H1 (cell line): Measurements from ENCODE around the gene LARP6. TPM values are rescaled to one million over a fixed set of nuclear protein-coding genes. Genes with fewer than 3 reads are reported as not detected.

Experiments used
- CTCF ChIA-PET: fragments of 300-600 bp; sonication (Branson Sonifier 250); formaldehyde crosslinking; loops from one replicate; lab custom pipeline; 2021; ENCODE audit not compliant: partially characterized antibody; lab: Charles Lee
- POLR2A ChIA-PET: fragments of 300-600 bp; sonication (Branson Sonifier 250); formaldehyde crosslinking; loops from one replicate; lab custom pipeline; 2021; ENCODE audit warnings: inconsistent platforms; ENCODE audit not compliant: partially characterized antibody; lab: Charles Lee
- DNase-seq, 2 experiments: peaks; one replicate each; pipeline versions ENCODE4 v3.0.0 to v3.0.0-alpha.2; 2010 to 2022; ENCODE audit warnings: low spot score in 2 of 2, low read depth in 1 of 2, mixed read lengths in 1 of 2
- FAIRE-seq: peaks from 2 replicates; lab custom pipeline; 2011; peaks lifted over from hg19 to GRCh38; lab: Jason Lieb, UNC
- H2AFZ ChIP-seq: 2 replicates; pipeline ENCODE4 v1.8.1; 2012; ENCODE audit warnings: low read length, inconsistent platforms
- H2AK5ac ChIP-seq: 2 replicates; pipeline ENCODE4 v1.6.1; 2013; ENCODE audit warnings: low read depth, low read length
- H2BK120ac ChIP-seq: replicated peaks from 2 replicates; pipeline ENCODE3; 2013; ENCODE audit warnings: low read depth, low read length, inconsistent platforms
- H2BK12ac ChIP-seq: 2 replicates; pipeline ENCODE4 v1.6.1; 2013; ENCODE audit warnings: low read depth, low read length
- H2BK15ac ChIP-seq: 2 replicates; pipeline ENCODE4 v1.6.1; 2013; ENCODE audit warnings: low read length
- H2BK20ac ChIP-seq: 2 replicates; pipeline ENCODE4 v1.6.1; 2013; ENCODE audit warnings: low read length
- H2BK5ac ChIP-seq: 2 replicates; pipeline ENCODE4 v1.6.1; 2013; ENCODE audit warnings: low read depth, low read length
- H3K14ac ChIP-seq: 2 replicates; pipeline ENCODE4 v1.6.1; 2013; ENCODE audit warnings: inconsistent platforms; ENCODE audit not compliant: insufficient read length
- H3K18ac ChIP-seq: 2 replicates; pipeline ENCODE4 v1.6.1; 2013; ENCODE audit warnings: low read length; ENCODE audit errors: extremely low read depth
- H3K23ac ChIP-seq: 2 replicates; pipeline ENCODE4 v1.6.1; 2013; ENCODE audit warnings: inconsistent platforms; ENCODE audit not compliant: insufficient read length
- H3K23me2 ChIP-seq: 2 replicates; pipeline ENCODE4 v1.6.1; 2013; ENCODE audit warnings: low read depth, low read length
- H3K27ac ChIP-seq: 2 replicates; pipeline ENCODE4 v1.6.1; 2011; ENCODE audit warnings: low read depth, low read length, inconsistent platforms
- H3K27me3 ChIP-seq, 4 experiments: replicated peaks in 1 of 4; 1 replicate in 1 of 4; 2 replicates in 3 of 4; pipeline versions ENCODE4 v1.6.1 to v1.8.1; 2011 to 2013; ENCODE audit warnings: low read length in 3 of 4, mild to moderate bottlenecking in 3 of 4, inconsistent platforms in 2 of 4, mixed read lengths in 2 of 4, moderate library complexity in 1 of 4; ENCODE audit not compliant: control insufficient read depth in 3 of 4, insufficient read depth in 3 of 4; ENCODE audit errors: extremely low read depth in 1 of 4
- H3K36me3 ChIP-seq, 4 experiments: 2 replicates each; pipeline versions ENCODE4 v1.6.1 to v1.8.1; 2011 to 2013; ENCODE audit warnings: mild to moderate bottlenecking in 4 of 4, low read length in 3 of 4, moderate library complexity in 2 of 4, control low read depth in 1 of 4, inconsistent platforms in 1 of 4; ENCODE audit not compliant: insufficient read depth in 4 of 4, control insufficient read depth in 2 of 4
- H3K4ac ChIP-seq: replicated peaks from 2 replicates; pipeline ENCODE3; 2013; ENCODE audit warnings: low read length, low read depth, mixed read lengths, inconsistent platforms; ENCODE audit not compliant: insufficient read length
- H3K4me1 ChIP-seq, 4 experiments: replicated peaks in 1 of 4; 1 replicate in 1 of 4; 2 replicates in 3 of 4; pipeline versions ENCODE4 v1.6.1 to v1.8.1; 2011 to 2013; ENCODE audit warnings: low read length in 3 of 4, inconsistent platforms in 2 of 4, mixed read lengths in 1 of 4; ENCODE audit not compliant: insufficient read depth in 4 of 4, control insufficient read depth in 3 of 4
- H3K4me2 ChIP-seq, 2 experiments: 2 replicates each; pipeline versions ENCODE4 v1.6.1 to v1.8.1; 2011 to 2013; ENCODE audit warnings: low read depth in 2 of 2, low read length in 2 of 2, control low read depth in 1 of 2, inconsistent platforms in 1 of 2, mild to moderate bottlenecking in 1 of 2; ENCODE audit not compliant: insufficient read depth in 1 of 2
- H3K4me3 ChIP-seq, 4 experiments: fragments of 200-600, 300-600 bp in 1 of 4; sonication (generic), shearing (Covaris generic), sonication (Bioruptor Twin) in 1 of 4; 2 replicates each; pipeline versions ENCODE4 v1.5.1 to v1.8.1; 2011 to 2016; ENCODE audit warnings: low read length in 4 of 4, low read depth in 3 of 4, control low read depth in 2 of 4, inconsistent platforms in 2 of 4, mild to moderate bottlenecking in 2 of 4, mixed read lengths in 1 of 4, moderate library complexity in 1 of 4; ENCODE audit not compliant: insufficient read depth in 2 of 4; ENCODE audit errors: extremely low read depth in 1 of 4
- H3K56ac ChIP-seq: replicated peaks from 2 replicates; pipeline ENCODE3; 2013; ENCODE audit warnings: low read depth, mild to moderate bottlenecking, mixed read lengths, low read length, inconsistent platforms; ENCODE audit not compliant: insufficient read length
- H3K79me1 ChIP-seq: 2 replicates; pipeline ENCODE4 v1.6.1; 2013; ENCODE audit warnings: low read depth, low read length, control low read depth
- H3K79me2 ChIP-seq, 2 experiments: 2 replicates each; pipeline versions ENCODE4 v1.6.1 to v1.8.1; 2012 to 2013; ENCODE audit warnings: low read length in 2 of 2, mild to moderate bottlenecking in 2 of 2, inconsistent platforms in 1 of 2; ENCODE audit not compliant: insufficient read depth in 2 of 2, control insufficient read depth in 1 of 2
- H3K9ac ChIP-seq, 4 experiments: replicated peaks in 1 of 4; 1 replicate in 1 of 4; 2 replicates in 3 of 4; pipeline versions ENCODE4 v1.6.1 to v1.8.1; 2011 to 2013; ENCODE audit warnings: low read depth in 3 of 4, low read length in 3 of 4, control low read depth in 2 of 4, mild to moderate bottlenecking in 2 of 4, moderate library complexity in 2 of 4, inconsistent platforms in 1 of 4; ENCODE audit errors: extremely low read depth in 1 of 4
- H3K9me3 ChIP-seq, 2 experiments: 2 replicates each; pipeline versions ENCODE4 v1.6.1 to v1.8.1; 2012 to 2013; ENCODE audit warnings: mild to moderate bottlenecking in 2 of 2, moderate library complexity in 2 of 2, control low read depth in 1 of 2, inconsistent platforms in 1 of 2, low read depth in 1 of 2, low read length in 1 of 2, mixed read lengths in 1 of 2; ENCODE audit not compliant: insufficient read depth in 2 of 2
- H4K20me1 ChIP-seq, 2 experiments: replicated peaks in 1 of 2; 2 replicates each; pipeline versions ENCODE3 to v1.8.1; 2011 to 2013; ENCODE audit warnings: inconsistent platforms in 2 of 2, low read length in 2 of 2, mild to moderate bottlenecking in 1 of 2; ENCODE audit not compliant: insufficient read depth in 2 of 2, control insufficient read depth in 1 of 2
- H4K5ac ChIP-seq: 2 replicates; pipeline ENCODE4 v1.6.1; 2013; ENCODE audit warnings: low read length, low read depth, mixed read lengths, inconsistent platforms; ENCODE audit not compliant: insufficient read length
- H4K8ac ChIP-seq: 2 replicates; pipeline ENCODE4 v1.8.0; 2013; ENCODE audit warnings: mild to moderate bottlenecking, moderate library complexity, low read length, inconsistent platforms; ENCODE audit not compliant: insufficient read depth; ENCODE audit errors: extremely low read depth
- H4K91ac ChIP-seq: replicated peaks from 2 replicates; pipeline ENCODE3; 2013; ENCODE audit warnings: low read length, mixed read lengths, inconsistent platforms; ENCODE audit not compliant: insufficient read length
- BRCA1 ChIP-seq: IDR thresholded peaks from 2 replicates; pipeline ENCODE4 v1.6.1; 2012; ENCODE audit warnings: low read depth, low read length, improper control_type of control experiment
- CHD1 ChIP-seq: IDR thresholded peaks from 2 replicates; pipeline ENCODE4 v1.6.1; 2012; ENCODE audit warnings: low read depth, low read length, improper control_type of control experiment
- EZH2 ChIP-seq: fragments of 200-600 bp; sonication (generic); IDR thresholded peaks from 2 replicates; pipeline ENCODE4 v1.7.1; 2012; ENCODE audit warnings: low read depth, mild to moderate bottlenecking, moderate library complexity, low read length, inconsistent platforms; ENCODE audit not compliant: severe bottlenecking
- GABPA ChIP-seq: IDR thresholded peaks from 2 replicates; pipeline ENCODE4 v1.6.1; 2011; ENCODE audit warnings: mild to moderate bottlenecking, low read length, moderate library complexity, borderline replicate concordance; ENCODE audit not compliant: insufficient read depth
- NANOG ChIP-seq: IDR thresholded peaks from 2 replicates; pipeline ENCODE4 v1.6.1; 2011; ENCODE audit warnings: low read length, low read depth, mild to moderate bottlenecking, inconsistent platforms; ENCODE audit not compliant: insufficient read depth, poor library complexity, severe bottlenecking
- POU5F1 ChIP-seq: IDR thresholded peaks from 2 replicates; pipeline ENCODE4 v1.6.1; 2011; ENCODE audit warnings: low read depth, mild to moderate bottlenecking, low read length, moderate library complexity
- RAD21 ChIP-seq, 2 experiments: IDR thresholded peaks in 1 of 2; conservative IDR thresholded peaks in 1 of 2; 2 replicates each; pipeline ENCODE4 v1.6.1; 2011; ENCODE audit warnings: low read depth in 2 of 2, low read length in 2 of 2, improper control_type of control experiment in 1 of 2, inconsistent platforms in 1 of 2, mild to moderate bottlenecking in 1 of 2, moderate library complexity in 1 of 2
- RNF2 ChIP-seq: fragments of 200-900, 300-1000 bp; sonication (generic); IDR thresholded peaks from 2 replicates; pipeline ENCODE4 v1.7.1; 2016; ENCODE audit warnings: borderline replicate concordance, low read depth, mild to moderate bottlenecking, antibody characterized with exemption, low read length; ENCODE audit not compliant: poor library complexity, severe bottlenecking; ENCODE audit errors: missing control alignments
- RXRA ChIP-seq: IDR thresholded peaks from 2 replicates; pipeline ENCODE4 v1.6.1; 2011; ENCODE audit warnings: low read depth, mild to moderate bottlenecking, low read length, moderate library complexity; ENCODE audit not compliant: insufficient read depth
- SP2 ChIP-seq: IDR thresholded peaks from 2 replicates; pipeline ENCODE4 v1.6.1; 2012; ENCODE audit warnings: mild to moderate bottlenecking, low read length, inconsistent platforms
- TEAD4 ChIP-seq: IDR thresholded peaks from 2 replicates; pipeline ENCODE4 v1.6.1; 2012; ENCODE audit warnings: low read depth, low read length, inconsistent platforms, mixed read lengths
- WGBS, 2 experiments: shearing (Covaris generic) in 1 of 2; methylation state at CpG; one replicate each; pipeline versions ENCODE4 v1.1.6 to v1.1.7; 2013 to 2015; ENCODE audit warnings: low lambda C conversion rate in 2 of 2, mixed read lengths in 2 of 2, inconsistent platforms in 1 of 2, low coverage in 1 of 2, missing lambda C conversion rate in 1 of 2; ENCODE audit not compliant: insufficient replicate concordance in 2 of 2, insufficient coverage in 1 of 2, insufficient read length in 1 of 2; ENCODE audit errors: extremely low coverage in 1 of 2, missing lambda C conversion rate in 1 of 2; 5-methylcytosine and 5-hydroxymethylcytosine counted together
- polyA plus RNA-seq, 7 experiments: library from polyadenylated mRNA; depleted of rRNA in 3 of 7; stranded (reverse) in 5 of 7; unstranded in 2 of 7; fragments of >200 nt in 5 of 7; fragments of 200-250 nt in 2 of 7; gene quantifications; 1 replicate in 5 of 7; 2 replicates in 1 of 7; 4 replicates in 1 of 7; pipeline versions ENCODE4 v1.2.1 to v1.2.3, GENCODE V29; 2011 to 2013; ENCODE audit warnings: missing spikeins in 2 of 7, mixed read lengths in 2 of 7
- total RNA-seq: library from RNA; stranded (reverse); fragmentation: NEBNext Ultra II Directional; extraction: Animal tissue kit (Norgen Biotek cat#: 25700); gene quantifications from 2 replicates; pipeline ENCODE4 v1.2.1, GENCODE V29; 2021
- TF ChIP-seq, protein P1 (sequence below): IDR thresholded peaks from 2 replicates; pipeline ENCODE4 v1.6.1; 2011; ENCODE audit warnings: low read length, improper control_type of control experiment

The LARP6 gene
- total and polyA plus RNA-seq, 2 of the 8 experiments (the other 6 are each of a cell fraction or from before 2014, with no cell fraction given), result 21.0 to 24.7 TPM

DNA sequence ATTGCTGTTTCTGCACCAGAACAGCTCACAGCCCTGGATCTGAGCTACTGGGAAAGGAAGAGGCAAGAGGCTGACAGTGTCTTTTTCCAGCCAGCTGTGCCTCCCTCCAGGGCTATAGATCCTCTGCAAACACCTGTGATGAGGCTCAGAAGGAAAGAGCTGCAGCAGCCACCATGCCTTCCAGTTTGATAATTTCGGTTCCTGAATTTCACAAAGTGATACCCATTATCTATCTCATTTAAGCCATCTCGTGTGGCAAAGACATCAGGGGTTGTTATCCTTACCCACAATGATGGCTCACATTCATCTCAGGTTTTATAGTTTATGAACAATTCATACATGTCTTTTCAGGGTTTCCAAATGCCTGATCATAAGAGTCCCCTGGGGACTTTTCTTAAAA, 1.8 kb upstream of the LARP6 start:
- Histone ChIP-seq H3K9ac (no peak overlapping the region), H2BK12ac (no peak overlapping the region), H4K8ac (no peak overlapping the region), H3K23ac (no peak overlapping the region), H4K20me1 (no peaks in the 10 kb centered on the region), H3K4ac (no peak overlapping the region), H3K56ac (no peak overlapping the region), H2BK20ac (no peak overlapping the region), H2AFZ (no peak overlapping the region), H3K18ac (no peak overlapping the region), H3K79me1 (no peaks in the 10 kb centered on the region), H3K79me2 (peaks cover 0 to 9% of the 10 kb centered on the region in 2 experiments; a peak in 1 of 4 replicates), H4K91ac (no peak overlapping the region), H2BK120ac (no peak overlapping the region), H2AK5ac (peak overlapping the region; percentile 70), H3K27ac (no peak overlapping the region), H3K23me2 (peaks cover 10% of the 10 kb centered on the region; the same call in 1 of the 2 replicates), H3K4me1 (peaks cover 3 to 8% (median 5%) of the 10 kb centered on the region in 4 experiments; a peak in 4 of 7 replicates), H3K9me3 (no peaks in the 10 kb centered on the region), H3K36me3 (no peaks in the 10 kb centered on the region), H3K14ac (no peak overlapping the region), H3K4me3 (no peak overlapping the region), H4K5ac (no peak overlapping the region), H2BK5ac (no peak overlapping the region), H3K4me2 (no peak overlapping the region), H2BK15ac (no peak overlapping the region), H3K27me3 (0 out of 7 replicates have a peak, but pooled peaks cover 0 to 3% (median 0%) of the 10 kb centered on the region in 4 experiments)
- WGBS, 2 experiments, result 82% methylated on average over 2 of the region's 2 CpGs; no CpG with 5 or more reads in 1 of the 2 experiments
- DNase-seq (no peak), FAIRE-seq (no peak)
- POLR2A ChIA-PET, result no interaction called here
- CTCF ChIA-PET, result interaction anchor here (0.9 to 2.4 kb wide), 2 partner anchors 19 to 30 kb away, joined by 3 to 6 read pairs; no protein-coding TSS in a partner anchor
- no peak for TF ChIP-seq EZH2
- no peak for TF ChIP-seq CHD1
- no peak for TF ChIP-seq NANOG
- TF ChIP-seq BRCA1, result no peak
- no peak for TF ChIP-seq TEAD4
- no peak for TF ChIP-seq RXRA
- no peak for TF ChIP-seq GABPA
- TF ChIP-seq RNF2, result no peak
- no peak for TF ChIP-seq POU5F1
- no peak for TF ChIP-seq SP2
- no peak for TF ChIP-seq RAD21 (IDR thresholded peaks at IDR 0.05 in 1 of 2, conservative IDR thresholded peaks at IDR 0.05 in 1 of 2; ENCODE audit: low read depth in 2 of 2, low read length in 2 of 2)
- TF ChIP-seq, protein P1, sequence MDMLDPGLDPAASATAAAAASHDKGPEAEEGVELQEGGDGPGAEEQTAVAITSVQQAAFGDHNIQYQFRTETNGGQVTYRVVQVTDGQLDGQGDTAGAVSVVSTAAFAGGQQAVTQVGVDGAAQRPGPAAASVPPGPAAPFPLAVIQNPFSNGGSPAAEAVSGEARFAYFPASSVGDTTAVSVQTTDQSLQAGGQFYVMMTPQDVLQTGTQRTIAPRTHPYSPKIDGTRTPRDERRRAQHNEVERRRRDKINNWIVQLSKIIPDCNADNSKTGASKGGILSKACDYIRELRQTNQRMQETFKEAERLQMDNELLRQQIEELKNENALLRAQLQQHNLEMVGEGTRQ, result no peak
